Activated CD8-positive, alpha-beta T cell treated with anti-CD3 and anti-CD28 coated beads for 36 hours (primary cell): Measurements from ENCODE around the gene NUDT6. TPM values are rescaled to one million over a fixed set of nuclear protein-coding genes. Genes with fewer than 3 reads are reported as not detected.

ENCODE experiments used
- ATAC-seq: fragments of 200-7000 bp; cut with Tn5 transposase; one replicate; pipeline ENCODE4 v1.10.0; 2021; ENCODE audit warnings: mild to moderate bottlenecking, moderate library complexity
- CTCF ChIA-PET: fragments of 350-600 bp; sonication (Branson Sonifier 250); formaldehyde crosslinking; loops from one replicate; lab custom pipeline; 2021; ENCODE audit warnings: antibody characterized with exemption; lab: Charles Lee
- POLR2A ChIA-PET: fragments of 350-600 bp; sonication (Branson Sonifier 250); formaldehyde crosslinking; loops from one replicate; lab custom pipeline; 2021; ENCODE audit warnings: antibody characterized with exemption; lab: Charles Lee
- DNase-seq: peaks from one replicate; pipeline ENCODE4 v3.0.0-alpha.2; 2020
- H3K27ac Mint-ChIP-seq: one replicate; pipeline ENCODE4 v1.8.0; 2021; ENCODE audit warnings: mild to moderate bottlenecking, mixed read lengths
- H3K27me3 Mint-ChIP-seq: one replicate; pipeline ENCODE4 v1.8.0; 2021; ENCODE audit warnings: mixed read lengths
- H3K36me3 Mint-ChIP-seq: one replicate; pipeline ENCODE4 v1.8.0; 2021; ENCODE audit warnings: low read depth, mixed read lengths
- H3K4me1 Mint-ChIP-seq: one replicate; pipeline ENCODE4 v1.8.0; 2021; ENCODE audit warnings: low read depth, mixed read lengths
- H3K4me3 Mint-ChIP-seq: one replicate; pipeline ENCODE4 v1.8.0; 2021; ENCODE audit warnings: mild to moderate bottlenecking, moderate library complexity, mixed read lengths
- H3K9me3 Mint-ChIP-seq: one replicate; pipeline ENCODE4 v1.8.0; 2021; ENCODE audit warnings: mixed read lengths
- intact Hi-C: fragments of 100-400 bp; cut with micrococcal nuclease; formaldehyde crosslinking; loops from one replicate; pipeline ENCODE4 v1.10.0; 2022
- total RNA-seq, 2 experiments: library from RNA; stranded (reverse); gene quantifications; one replicate each; pipeline ENCODE4 v1.2.3, GENCODE V29; 2021
- TF ChIP-seq, protein P1 (sequence below): fragments of 200-600 bp; IDR thresholded peaks from one replicate; pipeline ENCODE4 v1.8.0; 2022; ENCODE audit warnings: antibody characterized with exemption, mild to moderate bottlenecking

Gene NUDT6
- total RNA-seq, 2 experiments from 2014 or later = 4.4 to 5.7 TPM

- no peaks in the 10 kb centered on the region for H3K4me1 Mint-ChIP-seq
- TF ChIP-seq, protein P1, sequence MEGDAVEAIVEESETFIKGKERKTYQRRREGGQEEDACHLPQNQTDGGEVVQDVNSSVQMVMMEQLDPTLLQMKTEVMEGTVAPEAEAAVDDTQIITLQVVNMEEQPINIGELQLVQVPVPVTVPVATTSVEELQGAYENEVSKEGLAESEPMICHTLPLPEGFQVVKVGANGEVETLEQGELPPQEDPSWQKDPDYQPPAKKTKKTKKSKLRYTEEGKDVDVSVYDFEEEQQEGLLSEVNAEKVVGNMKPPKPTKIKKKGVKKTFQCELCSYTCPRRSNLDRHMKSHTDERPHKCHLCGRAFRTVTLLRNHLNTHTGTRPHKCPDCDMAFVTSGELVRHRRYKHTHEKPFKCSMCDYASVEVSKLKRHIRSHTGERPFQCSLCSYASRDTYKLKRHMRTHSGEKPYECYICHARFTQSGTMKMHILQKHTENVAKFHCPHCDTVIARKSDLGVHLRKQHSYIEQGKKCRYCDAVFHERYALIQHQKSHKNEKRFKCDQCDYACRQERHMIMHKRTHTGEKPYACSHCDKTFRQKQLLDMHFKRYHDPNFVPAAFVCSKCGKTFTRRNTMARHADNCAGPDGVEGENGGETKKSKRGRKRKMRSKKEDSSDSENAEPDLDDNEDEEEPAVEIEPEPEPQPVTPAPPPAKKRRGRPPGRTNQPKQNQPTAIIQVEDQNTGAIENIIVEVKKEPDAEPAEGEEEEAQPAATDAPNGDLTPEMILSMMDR = no peak
- ATAC-seq (no peak), DNase-seq (no peak)
- intact Hi-C loops = no loop called here
- ChIA-PET POLR2A (no interaction called here), CTCF (no interaction called here)
- H3K4me3 Mint-ChIP-seq = no peak overlapping the region
- H3K9me3 Mint-ChIP-seq = no peaks in the 10 kb centered on the region
- H3K36me3 Mint-ChIP-seq = no peaks in the 10 kb centered on the region
- H3K27ac Mint-ChIP-seq = no peak overlapping the region
- H3K27me3 Mint-ChIP-seq = no peaks in the 10 kb centered on the region
Observed at GRCh38 chr4:122890147-122890795, 32.1 kb downstream of the NUDT6 start.

DNA sequence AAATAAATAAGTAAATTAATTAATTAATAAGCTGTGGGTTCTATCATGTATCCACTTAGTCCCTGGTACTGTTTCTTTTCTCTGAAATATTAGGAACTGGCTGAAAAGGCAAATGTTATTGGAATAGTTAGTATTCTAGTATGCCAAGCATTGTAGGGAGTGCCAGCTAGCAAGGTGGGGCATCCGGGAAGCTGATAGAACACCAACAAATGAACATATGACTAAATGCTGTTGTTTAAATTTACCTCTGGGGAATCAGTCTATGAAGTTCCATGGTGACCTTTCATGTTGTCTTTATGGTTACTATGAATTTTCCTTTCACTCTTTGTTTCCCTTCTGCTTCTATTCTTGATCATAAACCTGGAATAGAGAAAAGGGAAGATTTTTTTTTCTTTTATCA, 32.7 kb downstream of the NUDT6 start:
- H3K4me1 Mint-ChIP-seq = no peaks in the 10 kb centered on the region
- TF ChIP-seq, protein P1 = no peak
- POLR2A ChIA-PET = no interaction called here
- no peak for DNase-seq
- no peak overlapping the region for H3K27ac Mint-ChIP-seq
- no peaks in the 10 kb centered on the region for H3K9me3 Mint-ChIP-seq
- no peaks in the 10 kb centered on the region for H3K27me3 Mint-ChIP-seq
- intact Hi-C loops = no loop called here
- no peak overlapping the region for H3K4me3 Mint-ChIP-seq
- ATAC-seq = no peak
- no peaks in the 10 kb centered on the region for H3K36me3 Mint-ChIP-seq
- CTCF ChIA-PET = interaction anchor here (1.4 kb wide), 1 partner anchor 132 kb away, joined by 3 read pairs; no protein-coding TSS in a partner anchor

DNA sequence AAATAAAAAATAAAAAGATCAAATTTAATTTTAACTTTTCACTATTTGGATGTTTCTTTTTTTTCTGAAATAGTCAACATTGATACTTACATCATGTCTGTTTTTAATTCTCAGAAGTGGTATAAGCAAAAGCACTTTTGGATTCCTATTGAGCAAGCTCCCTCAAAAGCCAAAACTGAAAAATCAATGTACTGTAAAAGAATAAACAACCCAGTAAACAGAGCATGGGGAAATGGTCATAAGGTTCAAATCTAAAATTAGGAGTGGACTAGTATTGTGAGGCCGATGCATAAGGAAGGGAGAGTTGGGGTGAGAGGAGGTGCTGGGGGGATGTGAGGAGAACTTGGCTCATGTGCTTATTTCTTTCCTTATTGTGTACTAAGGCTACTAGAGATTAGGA, 37.9 kb downstream of the NUDT6 start:
- no peaks in the 10 kb centered on the region for H3K4me1 Mint-ChIP-seq
- no peak overlapping the region for H3K4me3 Mint-ChIP-seq
- ATAC-seq = no peak
- ChIA-PET CTCF (no interaction called here), POLR2A (no interaction called here)
- H3K27me3 Mint-ChIP-seq = peaks cover 2% of the 10 kb centered on the region
- DNase-seq = no peak
- H3K27ac Mint-ChIP-seq = no peak overlapping the region
- intact Hi-C loops = no loop called here
- TF ChIP-seq, protein P1 = no peak
- peaks cover 7% of the 10 kb centered on the region for H3K9me3 Mint-ChIP-seq
- no peaks in the 10 kb centered on the region for H3K36me3 Mint-ChIP-seq

DNA sequence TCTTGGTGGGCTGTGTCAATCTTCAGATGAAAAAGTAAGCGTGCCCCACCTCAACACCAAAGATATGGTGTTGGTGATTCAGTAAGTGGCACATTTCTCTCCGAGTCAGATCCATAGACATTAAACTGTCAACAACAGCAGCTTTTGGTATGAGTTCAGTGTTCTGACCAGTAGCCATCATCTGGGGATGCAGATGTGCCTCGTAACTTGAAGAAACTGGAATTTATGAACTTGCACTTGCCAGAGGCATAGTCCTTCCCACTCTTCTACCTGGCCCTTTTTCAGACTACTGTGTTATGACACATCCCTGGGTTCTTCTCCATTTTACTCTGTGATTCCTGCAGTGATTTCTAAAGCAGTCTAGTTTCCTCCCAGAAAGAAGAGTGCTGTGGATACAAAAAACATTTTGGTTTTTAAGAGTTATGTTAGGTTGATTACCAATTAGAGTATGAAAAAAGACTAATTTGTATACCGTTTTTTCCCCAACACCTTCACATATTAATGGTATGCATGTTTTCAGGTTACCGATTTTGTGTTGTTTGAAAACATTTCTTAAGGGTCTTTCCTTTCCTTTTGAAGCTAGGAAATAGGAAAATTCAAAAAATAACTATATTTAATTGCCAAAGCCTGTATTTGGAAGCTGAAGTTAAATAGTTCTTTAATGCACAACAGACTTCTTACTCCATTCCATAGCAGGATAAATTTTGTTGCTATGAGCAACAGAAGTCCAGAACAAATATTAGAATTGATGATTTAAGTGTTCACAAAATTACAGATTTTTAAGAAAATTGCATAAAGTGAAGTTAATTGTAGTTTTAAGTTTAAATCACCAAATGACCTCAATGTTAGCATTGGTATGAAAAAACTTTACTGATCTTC, 39.3 kb downstream of the NUDT6 start:
- POLR2A ChIA-PET = no interaction called here
- Mint-ChIP-seq H3K27ac (no peak overlapping the region), H3K4me1 (no peaks in the 10 kb centered on the region), H3K4me3 (no peak overlapping the region), H3K36me3 (no peaks in the 10 kb centered on the region), H3K9me3 (peaks cover 7% of the 10 kb centered on the region), H3K27me3 (peaks cover 2% of the 10 kb centered on the region)
- no peak for DNase-seq
- TF ChIP-seq, protein P1 = no peak
- intact Hi-C loops = no loop called here
- ATAC-seq = no peak
- CTCF ChIA-PET = interaction anchor here (1.2 kb wide), 1 partner anchor 9 kb away, joined by 4 read pairs; no protein-coding TSS in a partner anchor

GRCh38 chr4:122879001-122879400, 43.4 kb downstream of the NUDT6 start:
- H3K27me3 Mint-ChIP-seq = peaks cover 8% of the 10 kb centered on the region
- POLR2A ChIA-PET = no interaction called here
- DNase-seq = no peak
- intact Hi-C loops = no loop called here
- CTCF ChIA-PET = interaction anchor here (1.0 kb wide), 1 partner anchor 121 kb away, joined by 3 read pairs; no protein-coding TSS in a partner anchor
- H3K36me3 Mint-ChIP-seq = no peaks in the 10 kb centered on the region
- H3K27ac Mint-ChIP-seq = no peak overlapping the region
- no peak for ATAC-seq
- H3K4me3 Mint-ChIP-seq = no peak overlapping the region
- TF ChIP-seq, protein P1 = no peak
- peaks cover 7% of the 10 kb centered on the region for H3K9me3 Mint-ChIP-seq
- H3K4me1 Mint-ChIP-seq = no peaks in the 10 kb centered on the region
